Esophagus mucosa (tissue), 1 donor: ENCODE results near the gene ZNF580. TPM values are rescaled to one million over a fixed set of nuclear protein-coding genes. Genes with fewer than 3 reads are reported as not detected.

Experiments used
- ATAC-seq: fragments of 200-7000 bp; cut with Tn5 transposase; one replicate; pipeline ENCODE4 v1.9.1; 2020
- total RNA-seq: library from RNA; stranded (reverse); gene quantifications from one replicate; pipeline ENCODE4 v1.2.4, GENCODE V29; 2023
- donor health status: DM: yes; HTN: yes; CAD: no.

ZNF580 gene
- total RNA-seq, 1 donor from 2014 or later = 13.5 TPM

- peak; percentile 93 for ATAC-seq
These were observed 16.4 kb upstream of the ZNF580 start, which contains the start of gene ZNF784 for GRCh38 chr19:55624109-55625003. Gene ZNF784, minus strand, starts transcription at chr19:55624566. Its CDS starts 5 bp downstream, at chr19:55624561.

GRCh38 chr19:55625004-55625326, 15.8 kb upstream of the ZNF580 start:
- ATAC-seq = no peak

GRCh38 chr19:55626350-55626749, 14.5 kb upstream of the ZNF580 start:
- ATAC-seq = no peak

GRCh38 chr19:55632463-55632834, 8.4 kb upstream of the ZNF580 start:
- peak; percentile 77 for ATAC-seq

GRCh38 chr19:55633861-55634260, 6.9 kb upstream of the ZNF580 start:
- no peak for ATAC-seq

- peak; percentile 3 for ATAC-seq
These were observed 5.5 kb upstream of the ZNF580 start for GRCh38 chr19:55635334-55635717.

GRCh38 chr19:55635856-55636440, 4.9 kb upstream of the ZNF580 start:
- ATAC-seq = no peak

GRCh38 chr19:55636723-55637122, 4.1 kb upstream of the ZNF580 start:
- ATAC-seq = no peak

- ATAC-seq = no peak
These were observed 3.3 kb upstream of the ZNF580 start for GRCh38 chr19:55637534-55637933.

- ATAC-seq = no peak
These were observed 1.9 kb upstream of the ZNF580 start for GRCh38 chr19:55638864-55639359.

- ATAC-seq = peak; percentile 41
These were observed 692 bp upstream of the ZNF580 start for GRCh38 chr19:55640043-55640576.

- no peak for ATAC-seq
These were observed 787 bp downstream of the ZNF580 start for GRCh38 chr19:55641426-55642152.

GRCh38 chr19:55642153-55643002, 1.6 kb downstream of the ZNF580 start:
- peak; percentile 20 for ATAC-seq

GRCh38 chr19:55643003-55643886, 2.4 kb downstream of the ZNF580 start, which contains the start of gene ZNF581:
Gene ZNF581, plus strand, starts transcription at chr19:55643649. Its CDS starts 923 bp downstream, at chr19:55644572.
- peak; percentile 64 for ATAC-seq

GRCh38 chr19:55643887-55644176, 3.0 kb downstream of the ZNF580 start:
- no peak for ATAC-seq

- no peak for ATAC-seq
These were observed 3.5 kb downstream of the ZNF580 start for GRCh38 chr19:55644191-55644833.

- ATAC-seq = no peak
These were observed 4.2 kb downstream of the ZNF580 start for GRCh38 chr19:55644842-55645511.

- no peak for ATAC-seq
These were observed 4.7 kb downstream of the ZNF580 start for GRCh38 chr19:55645512-55645881.

- no peak for ATAC-seq
These were observed 6.3 kb downstream of the ZNF580 start for GRCh38 chr19:55646889-55647731.
